GM12878 (cell line): Measurements from ENCODE around the gene KIF17. TPM values are rescaled to one million over a fixed set of nuclear protein-coding genes. Genes with fewer than 3 reads are reported as not detected.

Experiments used
- ATAC-seq: fragments of 200-7000 bp; cut with Tn5 transposase; 3 replicates; pipeline ENCODE4 v1.9.1; 2020; ENCODE audit warnings: mild to moderate bottlenecking, moderate library complexity
- BruUV-seq: library from RNA; stranded (reverse); fragments of 400-500 nt; replicated peaks from 2 replicates; lab custom pipeline; 2021; lab: Mats Ljungman, UMichigan
- CTCF ChIA-PET: fragments of 300-600 bp; sonication (Branson Sonifier 250); formaldehyde crosslinking; extraction: SDS; loops from one replicate; lab custom pipeline; 2021; ENCODE audit warnings: inconsistent platforms; lab: Yijun Ruan, JAX
- POLR2A ChIA-PET: fragments of 350-600 bp; formaldehyde crosslinking; extraction: SDS; loops from one replicate; lab custom pipeline; 2021; ENCODE audit warnings: inconsistent platforms; lab: Charles Lee
- RAD21 ChIA-PET: fragments of 300-600 bp; sonication (Branson Sonifier 250); formaldehyde crosslinking; loops from one replicate; lab custom pipeline; 2023; ENCODE audit warnings: antibody characterized with exemption; ENCODE audit not compliant: unreplicated experiment; lab: Charles Lee
- SMC1A ChIA-PET: fragments of 300-600 bp; sonication (Branson Sonifier 250); formaldehyde crosslinking; loops from one replicate; lab custom pipeline; 2023; ENCODE audit not compliant: unreplicated experiment, uncharacterized antibody; lab: Charles Lee
- DNase-seq: peaks from one replicate; pipeline ENCODE4 v3.0.0-alpha.2; 2011; ENCODE audit warnings: low read depth, low spot score
- FAIRE-seq: peaks from 3 replicates; lab custom pipeline; 2011; peaks lifted over from hg19 to GRCh38; lab: Jason Lieb, UNC
- H2AFZ ChIP-seq: 2 replicates; pipeline ENCODE4 v1.6.0; 2011; ENCODE audit warnings: low read depth, low read length, control low read depth; ENCODE audit not compliant: control insufficient read depth
- H3K27ac ChIP-seq: 2 replicates; pipeline ENCODE4 v1.5.1; 2011; ENCODE audit warnings: control low read depth; ENCODE audit not compliant: control insufficient read depth, insufficient read depth
- H3K27me3 ChIP-seq, 2 experiments: replicated peaks in 1 of 2; 2 replicates each; pipeline versions ENCODE4 v1.6.0 to v1.6.1; 2011; ENCODE audit warnings: low read length in 1 of 2; ENCODE audit not compliant: control insufficient read depth in 2 of 2, insufficient read depth in 2 of 2
- H3K36me3 ChIP-seq, 2 experiments: 2 replicates each; pipeline ENCODE4 v1.5.1; 2011; ENCODE audit warnings: low read length in 1 of 2; ENCODE audit not compliant: control insufficient read depth in 2 of 2, insufficient read depth in 2 of 2
- H3K4me1 ChIP-seq: 2 replicates; pipeline ENCODE4 v1.6.1; 2011; ENCODE audit warnings: mild to moderate bottlenecking, low read length, moderate library complexity, mixed read lengths; ENCODE audit not compliant: control insufficient read depth, insufficient read depth
- H3K4me2 ChIP-seq: 2 replicates; pipeline ENCODE4 v1.6.0; 2011; ENCODE audit warnings: control low read depth; ENCODE audit not compliant: control insufficient read depth, insufficient read depth
- H3K4me3 ChIP-seq: fragments of 200-600 bp; sonication (generic); 2 replicates; pipeline ENCODE4 v1.5.1; 2016
- H3K79me2 ChIP-seq: 2 replicates; pipeline ENCODE4 v1.6.0; 2011; ENCODE audit warnings: low read length; ENCODE audit not compliant: control insufficient read depth, insufficient read depth
- H3K9ac ChIP-seq: 2 replicates; pipeline ENCODE4 v1.8.0; 2011; ENCODE audit warnings: low read length, control low read depth, mixed read lengths; ENCODE audit not compliant: control insufficient read depth, insufficient read depth
- H3K9me3 ChIP-seq: replicated peaks from 3 replicates; pipeline ENCODE4 v1.5.1; 2011; ENCODE audit warnings: mild to moderate bottlenecking, low read length; ENCODE audit not compliant: control insufficient read depth, insufficient read depth
- H4K20me1 ChIP-seq: 2 replicates; pipeline ENCODE4 v1.6.0; 2011; ENCODE audit not compliant: control insufficient read depth, insufficient read depth
- ATF3 ChIP-seq: IDR thresholded peaks from 2 replicates; pipeline ENCODE4 v1.6.1; 2011; ENCODE audit warnings: low read depth, mild to moderate bottlenecking, low read length, moderate library complexity, borderline replicate concordance; ENCODE audit errors: extremely low read depth
- BMI1 ChIP-seq: fragments of 450-650 bp; IDR thresholded peaks from 2 replicates; pipeline ENCODE4 v1.6.1; 2016; ENCODE audit warnings: mild to moderate bottlenecking, moderate library complexity, borderline replicate concordance
- CBX5 ChIP-seq: sonication (generic); IDR thresholded peaks from 2 replicates; pipeline ENCODE4 v1.6.1; 2016; ENCODE audit warnings: low read depth, moderate library complexity, mild to moderate bottlenecking, inconsistent platforms
- CEBPB ChIP-seq, 2 experiments: fragments of 150-350 bp in 1 of 2; IDR thresholded peaks; 2 replicates each; pipeline ENCODE4 v1.6.1; 2012 to 2014; ENCODE audit warnings: low read depth in 2 of 2, low read length in 2 of 2, borderline replicate concordance in 1 of 2, inconsistent platforms in 1 of 2
- CHD4 ChIP-seq: fragments of 200-600 bp; sonication (generic); IDR thresholded peaks from 2 replicates; pipeline ENCODE4 v1.6.1; 2016; ENCODE audit warnings: mild to moderate bottlenecking
- EGR1 ChIP-seq, 2 experiments: IDR thresholded peaks; 1 replicate in 1 of 2; 2 replicates in 1 of 2; pipeline ENCODE4 v1.6.1; 2011 to 2012; ENCODE audit warnings: low read depth in 2 of 2, low read length in 2 of 2, borderline replicate concordance in 1 of 2, mild to moderate bottlenecking in 1 of 2, moderate library complexity in 1 of 2
- EP300 ChIP-seq, 2 experiments: fragments of 150-350 bp in 1 of 2; IDR thresholded peaks; 2 replicates each; pipeline ENCODE4 v1.6.1; 2011 to 2012; ENCODE audit warnings: low read depth in 2 of 2, low read length in 2 of 2, borderline replicate concordance in 1 of 2, improper control_type of control experiment in 1 of 2, inconsistent platforms in 1 of 2; ENCODE audit not compliant: control insufficient read depth in 1 of 2
- KAT2A ChIP-seq: conservative IDR thresholded peaks from 2 replicates; pipeline ENCODE4 v1.6.1; 2011; ENCODE audit warnings: low read depth, low read length; ENCODE audit not compliant: control insufficient read depth
- NR2C2 ChIP-seq: IDR thresholded peaks from 2 replicates; pipeline ENCODE4 v1.6.1; 2011; ENCODE audit warnings: borderline replicate concordance, low read depth; ENCODE audit not compliant: control insufficient read depth, insufficient read length
- PAX8 ChIP-seq: fragments of 450-650 bp; IDR thresholded peaks from 2 replicates; pipeline ENCODE4 v1.6.1; 2017; ENCODE audit warnings: mild to moderate bottlenecking, moderate library complexity
- PKNOX1 ChIP-seq: fragments of 450-650 bp; IDR thresholded peaks from 2 replicates; pipeline ENCODE4 v1.6.1; 2016; ENCODE audit warnings: mild to moderate bottlenecking
- POLR2AphosphoS5 ChIP-seq: IDR thresholded peaks from 2 replicates; pipeline ENCODE4 v1.6.1; 2011; ENCODE audit warnings: mild to moderate bottlenecking, low read length, inconsistent platforms
- SIN3A ChIP-seq: IDR thresholded peaks from 2 replicates; pipeline ENCODE4 v1.6.1; 2012; ENCODE audit warnings: low read depth, low read length, improper control_type of control experiment
- SMC3 ChIP-seq: IDR thresholded peaks from 2 replicates; pipeline ENCODE4 v1.6.1; 2011; ENCODE audit warnings: low read length, improper control_type of control experiment, borderline replicate concordance
- SPI1 ChIP-seq: IDR thresholded peaks from 2 replicates; pipeline ENCODE4 v1.6.1; 2011; ENCODE audit warnings: low read depth, mild to moderate bottlenecking, low read length, moderate library complexity, borderline replicate concordance; ENCODE audit not compliant: insufficient read depth
- WRNIP1 ChIP-seq: IDR thresholded peaks from 2 replicates; pipeline ENCODE4 v1.6.1; 2011; ENCODE audit warnings: low read depth, low read length, improper control_type of control experiment, borderline replicate concordance
- ZNF217 ChIP-seq: fragments of 450-650 bp; IDR thresholded peaks from 2 replicates; pipeline ENCODE4 v1.6.1; 2017; ENCODE audit warnings: antibody characterized with exemption, mild to moderate bottlenecking
- ZNF622 ChIP-seq: fragments of 450-650 bp; IDR thresholded peaks from 2 replicates; pipeline ENCODE4 v1.6.1; 2017; ENCODE audit warnings: mild to moderate bottlenecking, inconsistent platforms
- ZNF687 ChIP-seq: fragments of 450-650 bp; IDR thresholded peaks from 2 replicates; pipeline ENCODE4 v1.6.1; 2017; ENCODE audit warnings: mild to moderate bottlenecking, moderate library complexity
- WGBS: methylation state at CpG from one replicate; pipeline ENCODE4 v1.1.6; 2016; ENCODE audit warnings: low lambda C conversion rate; ENCODE audit not compliant: insufficient replicate concordance, insufficient coverage; ENCODE audit errors: missing lambda C conversion rate; 5-methylcytosine and 5-hydroxymethylcytosine counted together
- in situ Hi-C: fragments of 300-500 bp; cut with MboI; formaldehyde crosslinking; loops from 9 replicates; pipeline ENCODE4 v1.14.3; 2018; ENCODE audit warnings: mixed read lengths
- intact Hi-C: fragments of 100-400 bp; cut with micrococcal nuclease; formaldehyde crosslinking; loops from one replicate; pipeline ENCODE4 v1.14.2; 2022; ENCODE audit not compliant: unreplicated experiment
- polyA plus RNA-seq, 11 experiments: library from polyadenylated mRNA; depleted of rRNA in 4 of 11; unstranded in 6 of 11; stranded (reverse) in 5 of 11; fragments of >200 nt; fragmentation: Nextera tagmentation in 4 of 11; fragmentation: Illumina TruSeq in 1 of 11; extraction: Ambion mirVana in 4 of 11; extraction: Trizol in 1 of 11; gene quantifications; 1 replicate in 1 of 11; 2 replicates in 10 of 11; pipeline versions ENCODE4 v1.2.1 to v1.2.3, GENCODE V29; 2011 to 2016; ENCODE audit warnings: inconsistent platforms in 2 of 11, missing spikeins in 2 of 11, low read depth in 1 of 11
- total RNA-seq, 4 experiments: library from RNA; depleted of rRNA in 3 of 4; stranded (reverse); fragments of >200 nt in 3 of 4; fragmentation: Illumina TruSeq in 1 of 4; extraction: Trizol in 1 of 4; gene quantifications; 2 replicates each; pipeline versions ENCODE4 v1.2.1 to v1.2.3, GENCODE V29; 2013 to 2021

The KIF17 gene
- total and polyA plus RNA-seq, 10 of the 15 experiments (the other 5 are each of a cell fraction or from before 2014, with no cell fraction given) = 0.01 to 0.10 (median 0.03) TPM; not detected in 7

- no peak for TF ChIP-seq EGR1 (IDR thresholded peaks at IDR 0.05; ENCODE audit: borderline replicate concordance in 1 of 2, low read depth in 2 of 2, low read length in 2 of 2)
- no peak for TF ChIP-seq PAX8
- no peak for TF ChIP-seq CEBPB (IDR thresholded peaks at IDR 0.05; ENCODE audit: borderline replicate concordance in 1 of 2, low read depth in 2 of 2, low read length in 2 of 2)
- TF ChIP-seq ZNF687 = no peak
- TF ChIP-seq WRNIP1 = no peak
- no peak for TF ChIP-seq ZNF622
- no peak for TF ChIP-seq CBX5
- TF ChIP-seq POLR2AphosphoS5 = no peak
- TF ChIP-seq, all 136 proteins: peak for 0
These were observed 8.9 kb downstream of the KIF17 start (continued) for GRCh38 chr1:20708891-20709290.

- in situ Hi-C loops = no loop called here
- ChIA-PET CTCF (interaction anchor here (0.6 to 1.9 kb wide), 3 partner anchors 11 to 872 kb away, joined by 3 to 8 read pairs (median 4); no protein-coding TSS in a partner anchor), SMC1A (interaction anchor here (1.0 to 1.5 kb wide), 2 partner anchors 9 to 25 kb away, joined by 3 read pairs; no protein-coding TSS in a partner anchor), RAD21 (no interaction called here), POLR2A (no interaction called here)
- no TSS peak for BruUV-seq
- Histone ChIP-seq H3K4me3 (no peak overlapping the region), H3K9me3 (no peaks in the 10 kb centered on the region), H3K9ac (no peak overlapping the region), H4K20me1 (no peaks in the 10 kb centered on the region), H3K4me2 (no peak overlapping the region), H3K36me3 (no peaks in the 10 kb centered on the region), H3K27ac (no peak overlapping the region), H3K79me2 (no peaks in the 10 kb centered on the region), H2AFZ (no peak overlapping the region), H3K27me3 (no peaks in the 10 kb centered on the region; a peak in 1 of 4 replicates), H3K4me1 (no peaks in the 10 kb centered on the region)
- 17% methylated on average over 6 of the region's 6 CpGs for WGBS
- DNase-seq (no peak), FAIRE-seq (no peak), ATAC-seq (no peak)
- intact Hi-C loops = no loop called here
- TF ChIP-seq SIN3A = no peak
- no peak for TF ChIP-seq BMI1
- no peak for TF ChIP-seq SMC3
- no peak for TF ChIP-seq ATF3
- TF ChIP-seq SPI1 = no peak
- TF ChIP-seq PKNOX1 = no peak
- TF ChIP-seq ZNF217 = no peak
- no peak for TF ChIP-seq CHD4
- TF ChIP-seq KAT2A = no peak
- no peak for TF ChIP-seq EP300 (IDR thresholded peaks at IDR 0.05; ENCODE audit: borderline replicate concordance in 1 of 2, control insufficient read depth in 1 of 2, low read depth in 2 of 2, low read length in 2 of 2)
- TF ChIP-seq NR2C2 = no peak
These were observed 9.8 kb downstream of the KIF17 start for GRCh38 chr1:20708057-20708456.
